Measurements from ENCODE around the gene PABPN1. TPM values are rescaled to one million over a fixed set of nuclear protein-coding genes. Genes with fewer than 3 reads are reported as not detected.
"Not testable (repeated sequence)": the region's sequence is repeated elsewhere in the genome, so short reads cannot be mapped to it uniquely, and the experiment has no call there.

The PABPN1 gene
- polyA plus RNA-seq, 2 of the 4 experiments (the other 2 are of a cell fraction), result 157 to 197 TPM

DNA sequence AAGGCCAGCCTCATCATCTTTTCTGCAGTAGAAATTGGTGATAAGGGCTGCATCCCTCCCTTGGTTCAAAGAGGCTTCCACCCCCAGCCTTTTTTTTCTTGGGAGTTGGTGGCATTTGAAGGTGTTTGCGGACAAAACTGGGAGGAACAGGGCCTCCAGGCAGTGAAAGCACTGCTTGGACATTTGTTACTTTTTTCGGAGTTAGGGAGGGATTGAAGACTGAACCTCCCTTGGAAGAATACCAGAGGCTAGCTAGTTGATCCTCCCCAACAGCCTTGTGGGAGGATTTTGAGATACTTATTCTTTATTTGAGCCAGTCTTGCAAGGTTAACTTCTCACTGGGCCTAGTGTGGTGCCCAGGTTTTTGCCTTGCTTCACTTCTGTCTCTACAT, 3.2 kb downstream of the PABPN1 start:
- ChIA-PET CTCF (interaction anchor here (5.2 kb wide), 1 partner anchor 55 kb away, joined by 30 read pairs; no protein-coding TSS in a partner anchor), POLR2A (no interaction called here)
- peaks cover 24% of the 10 kb centered on the region for H3K4me1 ChIP-seq
- WGBS (ENCODE audit: missing lambda C conversion rate), result 97% methylated on average over 2 of the region's 2 CpGs
- no peak overlapping the region for H3K27ac ChIP-seq
- no peak overlapping the region for H3K4me2 ChIP-seq
- TF ChIP-seq KDM5A (IDR thresholded peaks at IDR 0.05), result no peak
- no peak for TF ChIP-seq RFX5 (IDR thresholded peaks at IDR 0.05)
- no peak for TF ChIP-seq ZC3H11A (IDR thresholded peaks at IDR 0.05)
- FAIRE-seq (no peak), ATAC-seq (no peak), DNase-seq (ENCODE audit: low read depth in 1 of 2, low spot score in 1 of 2) (no peak)
- H3K9me3 ChIP-seq, result no peaks in the 10 kb centered on the region
- H3K4me3 ChIP-seq, result no peak overlapping the region

DNA sequence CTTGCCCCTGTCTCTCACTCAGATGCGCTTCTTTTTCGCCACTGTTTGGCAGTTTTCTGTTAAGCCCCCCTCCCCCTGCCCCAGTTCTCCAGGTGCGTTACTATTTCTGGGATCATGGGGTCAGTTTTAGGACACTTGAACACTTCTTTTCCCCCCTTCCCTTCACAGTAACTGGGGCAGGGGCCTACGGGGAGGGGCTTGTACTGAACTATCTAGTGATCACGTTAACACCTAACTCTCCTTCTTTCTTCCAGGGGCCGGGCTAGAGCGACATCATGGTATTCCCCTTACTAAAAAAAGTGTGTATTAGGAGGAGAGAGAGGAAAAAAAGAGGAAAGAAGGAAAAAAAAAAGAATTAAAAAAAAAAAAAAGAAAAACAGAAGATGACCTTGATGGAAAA, 3.7 kb downstream of the PABPN1 start:
- Histone ChIP-seq H3K9me3 (no peaks in the 10 kb centered on the region), H3K4me3 (no peak overlapping the region), H3K27ac (no peak overlapping the region), H3K4me2 (no peak overlapping the region), H3K4me1 (peaks cover 22% of the 10 kb centered on the region)
- ATAC-seq, result no peak
- POLR2A ChIA-PET, result no interaction called here
- DNase-seq (ENCODE audit: low read depth in 1 of 2, low spot score in 1 of 2), result no peak
- FAIRE-seq, result no peak
- 84% methylated on average over 7 of the region's 7 CpGs for WGBS (ENCODE audit: missing lambda C conversion rate)
- TF ChIP-seq, protein P1, sequence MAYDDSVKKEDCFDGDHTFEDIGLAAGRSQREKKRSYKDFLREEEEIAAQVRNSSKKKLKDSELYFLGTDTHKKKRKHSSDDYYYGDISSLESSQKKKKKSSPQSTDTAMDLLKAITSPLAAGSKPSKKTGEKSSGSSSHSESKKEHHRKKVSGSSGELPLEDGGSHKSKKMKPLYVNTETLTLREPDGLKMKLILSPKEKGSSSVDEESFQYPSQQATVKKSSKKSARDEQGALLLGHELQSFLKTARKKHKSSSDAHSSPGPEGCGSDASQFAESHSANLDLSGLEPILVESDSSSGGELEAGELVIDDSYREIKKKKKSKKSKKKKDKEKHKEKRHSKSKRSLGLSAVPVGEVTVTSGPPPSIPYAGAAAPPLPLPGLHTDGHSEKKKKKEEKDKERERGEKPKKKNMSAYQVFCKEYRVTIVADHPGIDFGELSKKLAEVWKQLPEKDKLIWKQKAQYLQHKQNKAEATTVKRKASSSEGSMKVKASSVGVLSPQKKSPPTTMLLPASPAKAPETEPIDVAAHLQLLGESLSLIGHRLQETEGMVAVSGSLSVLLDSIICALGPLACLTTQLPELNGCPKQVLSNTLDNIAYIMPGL (CRISPR knock-in tag; IDR thresholded peaks at IDR 0.05; ENCODE audit: borderline replicate concordance), result no peak
- no peak for TF ChIP-seq ZNF302 (CRISPR knock-in tag; IDR thresholded peaks at IDR 0.05)
- TF ChIP-seq CHD2 (IDR thresholded peaks at IDR 0.05; ENCODE audit: low read length, partially characterized antibody), result no peak
- TF ChIP-seq GATA3 (IDR thresholded peaks at IDR 0.05; ENCODE audit: borderline replicate concordance), result no peak
- TF ChIP-seq NFE2L2 (conservative IDR thresholded peaks at IDR 0.05; ENCODE audit: low read length), result no peak
- no peak for TF ChIP-seq TP53 (CRISPR knock-in tag; IDR thresholded peaks at IDR 0.05)
- TF ChIP-seq SMC3 (IDR thresholded peaks at IDR 0.05), result no peak
- TF ChIP-seq, protein P2, sequence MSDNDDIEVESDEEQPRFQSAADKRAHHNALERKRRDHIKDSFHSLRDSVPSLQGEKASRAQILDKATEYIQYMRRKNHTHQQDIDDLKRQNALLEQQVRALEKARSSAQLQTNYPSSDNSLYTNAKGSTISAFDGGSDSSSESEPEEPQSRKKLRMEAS (IDR thresholded peaks at IDR 0.05), result no peak
- TF ChIP-seq KDM1A (IDR thresholded peaks at IDR 0.05; ENCODE audit: low read depth), result no peak
- TF ChIP-seq JUNB (IDR thresholded peaks at IDR 0.05), result no peak
- TF ChIP-seq CHD4 (IDR thresholded peaks at IDR 0.05; ENCODE audit: borderline replicate concordance), result no peak
- TF ChIP-seq, protein P3, sequence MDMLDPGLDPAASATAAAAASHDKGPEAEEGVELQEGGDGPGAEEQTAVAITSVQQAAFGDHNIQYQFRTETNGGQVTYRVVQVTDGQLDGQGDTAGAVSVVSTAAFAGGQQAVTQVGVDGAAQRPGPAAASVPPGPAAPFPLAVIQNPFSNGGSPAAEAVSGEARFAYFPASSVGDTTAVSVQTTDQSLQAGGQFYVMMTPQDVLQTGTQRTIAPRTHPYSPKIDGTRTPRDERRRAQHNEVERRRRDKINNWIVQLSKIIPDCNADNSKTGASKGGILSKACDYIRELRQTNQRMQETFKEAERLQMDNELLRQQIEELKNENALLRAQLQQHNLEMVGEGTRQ (IDR thresholded peaks at IDR 0.05), result no peak
- TF ChIP-seq POLR2AphosphoS2 (conservative IDR thresholded peaks at IDR 0.05; ENCODE audit: low read length), result no peak
- no peak for TF ChIP-seq MAFK (IDR thresholded peaks at IDR 0.05; ENCODE audit: partially characterized antibody)
- TF ChIP-seq HEYL (CRISPR knock-in tag; IDR thresholded peaks at IDR 0.05), result no peak
- no peak for TF ChIP-seq EHMT2 (IDR thresholded peaks at IDR 0.05; ENCODE audit: low read depth)
- no peak for TF ChIP-seq HOXB13 (CRISPR knock-in tag; IDR thresholded peaks at IDR 0.05; ENCODE audit: low read depth)
- CTCF ChIA-PET, result interaction anchor here (5.2 kb wide), 1 partner anchor 55 kb away, joined by 30 read pairs; no protein-coding TSS in a partner anchor

DNA sequence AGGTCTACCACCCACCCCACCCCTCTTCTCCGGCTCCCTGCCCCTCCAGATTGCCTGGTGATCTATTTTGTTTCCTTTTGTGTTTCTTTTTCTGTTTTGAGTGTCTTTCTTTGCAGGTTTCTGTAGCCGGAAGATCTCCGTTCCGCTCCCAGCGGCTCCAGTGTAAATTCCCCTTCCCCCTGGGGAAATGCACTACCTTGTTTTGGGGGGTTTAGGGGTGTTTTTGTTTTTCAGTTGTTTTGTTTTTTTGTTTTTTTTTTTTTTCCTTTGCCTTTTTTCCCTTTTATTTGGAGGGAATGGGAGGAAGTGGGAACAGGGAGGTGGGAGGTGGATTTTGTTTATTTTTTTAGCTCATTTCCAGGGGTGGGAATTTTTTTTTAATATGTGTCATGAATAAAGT, 4.5 kb downstream of the PABPN1 start:
- FAIRE-seq; ATAC-seq; DNase-seq (ENCODE audit: low read depth in 1 of 2, low spot score in 1 of 2); H3K4me2 ChIP-seq; H3K9me3 ChIP-seq; H3K27ac ChIP-seq; H3K4me3 ChIP-seq: not testable (repeated sequence)
- ChIA-PET CTCF (interaction anchor here (0.8 to 14.7 kb wide), 8 partner anchors 10 to 238 kb away, joined by 3 to 186 read pairs (median 4); partner anchors contain the start of gene CMTM5), POLR2A (interaction anchor here (1.2 kb wide), 1 partner anchor 16 kb away, joined by 4 read pairs; no protein-coding TSS in a partner anchor)
- 100% methylated on average over 4 of the region's 5 CpGs for WGBS (ENCODE audit: missing lambda C conversion rate)
- H3K4me1 ChIP-seq, result peaks cover 15% of the 10 kb centered on the region
